ENCODE measurements around the gene MACROD2.

Gene MACROD2

GRCh38 chr20:14807224-14807623 lies 811.9 kb downstream of the MACROD2 start:
- no peak for DNase-seq (ENCODE audit: low read depth)
- TF ChIP-seq CTCF (conservative IDR thresholded peaks at IDR 0.05; ENCODE audit: low read depth, low read length): no peak
- no peak overlapping the region for H3K4me3 ChIP-seq (ENCODE audit: low read depth, low read length)

GRCh38 chr20:14815340-14815739 lies 820.0 kb downstream of the MACROD2 start:
- no peak overlapping the region for H3K4me3 ChIP-seq (ENCODE audit: low read depth, low read length)
- TF ChIP-seq CTCF (conservative IDR thresholded peaks at IDR 0.05; ENCODE audit: low read depth, low read length): no peak
- DNase-seq (ENCODE audit: low read depth): no peak

GRCh38 chr20:14816471-14816870 lies 821.2 kb downstream of the MACROD2 start:
- no peak for DNase-seq (ENCODE audit: low read depth)
- no peak for TF ChIP-seq CTCF (conservative IDR thresholded peaks at IDR 0.05; ENCODE audit: low read depth, low read length)
- no peak overlapping the region for H3K4me3 ChIP-seq (ENCODE audit: low read depth, low read length)

- DNase-seq (ENCODE audit: low read depth): peak; percentile 10
- H3K4me3 ChIP-seq (ENCODE audit: low read depth, low read length): no peak overlapping the region
- TF ChIP-seq CTCF (conservative IDR thresholded peaks at IDR 0.05; ENCODE audit: low read depth, low read length): no peak
Measured at GRCh38 chr20:14817101-14817500, 821.8 kb downstream of the MACROD2 start.

GRCh38 chr20:14820771-14821170 lies 825.5 kb downstream of the MACROD2 start:
- no peak overlapping the region for H3K4me3 ChIP-seq (ENCODE audit: low read depth, low read length)
- DNase-seq (ENCODE audit: low read depth): peak; percentile 35
- TF ChIP-seq CTCF (conservative IDR thresholded peaks at IDR 0.05; ENCODE audit: low read depth, low read length): no peak

GRCh38 chr20:14821251-14821650 lies 825.9 kb downstream of the MACROD2 start:
- no peak for DNase-seq (ENCODE audit: low read depth)
- no peak overlapping the region for H3K4me3 ChIP-seq (ENCODE audit: low read depth, low read length)
- TF ChIP-seq CTCF (conservative IDR thresholded peaks at IDR 0.05; ENCODE audit: low read depth, low read length): no peak

GRCh38 chr20:14824996-14825395 lies 829.7 kb downstream of the MACROD2 start:
- H3K4me3 ChIP-seq (ENCODE audit: low read depth, low read length): no peak overlapping the region
- no peak for TF ChIP-seq CTCF (conservative IDR thresholded peaks at IDR 0.05; ENCODE audit: low read depth, low read length)
- no peak for DNase-seq (ENCODE audit: low read depth)
